GM19468 (cell line): ENCODE measurements around the gene TMEM43.

ENCODE experiments used
- ATAC-seq: cut with Tn5 transposase; IDR thresholded peaks from one replicate; pipeline ENCODE4 v1.9.1; 2021; ENCODE audit warnings: mild to moderate bottlenecking, moderate library complexity, moderate number of reproducible peaks; ENCODE audit not compliant: unreplicated experiment; ENCODE audit errors: extremely low read depth

TMEM43 gene

DNA sequence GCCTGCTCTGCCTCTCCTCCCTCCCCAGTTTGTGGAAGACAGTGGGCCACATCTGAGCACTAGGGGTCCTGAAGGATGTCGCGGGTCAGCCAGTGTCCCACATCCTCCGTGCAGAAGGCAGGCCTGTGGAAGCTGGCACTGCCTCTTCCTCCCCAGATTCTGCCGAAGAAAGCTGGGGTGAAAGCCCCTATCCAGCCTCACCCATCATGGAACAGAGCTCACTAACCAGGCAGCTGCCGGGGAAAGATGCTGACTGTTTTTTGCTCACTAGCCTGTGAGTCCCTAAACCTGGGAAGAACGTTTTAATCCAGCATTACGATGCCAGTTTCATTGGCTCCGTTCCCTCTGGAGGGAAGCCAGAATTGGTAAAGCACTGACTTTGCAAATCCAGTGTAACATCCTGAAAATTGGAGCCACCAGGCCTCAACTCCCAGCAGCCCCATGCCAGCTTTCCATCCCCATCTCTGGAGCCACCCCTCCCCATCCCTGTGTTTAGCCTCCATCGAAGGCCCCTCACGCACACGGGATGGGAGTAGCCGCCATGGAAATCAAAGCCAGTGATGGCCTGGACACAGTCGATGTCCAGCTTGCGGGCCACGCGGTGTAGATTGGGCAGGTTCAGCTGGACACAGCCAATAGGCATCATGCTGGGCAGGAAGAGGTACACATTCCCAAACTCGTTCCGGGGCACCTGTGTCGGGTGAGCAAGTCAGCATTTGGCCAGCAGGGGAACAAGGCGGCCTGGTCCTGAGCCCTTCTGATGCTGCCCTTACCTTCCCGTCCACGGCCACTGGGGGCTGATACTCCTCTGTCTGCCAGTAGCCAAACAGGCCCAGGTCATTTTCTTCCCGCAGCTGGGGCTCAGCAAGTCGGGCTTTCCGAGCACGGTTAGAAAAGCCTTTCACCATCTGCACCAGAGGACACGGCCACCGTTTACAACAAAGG, 23.5 kb downstream of the TMEM43 start:
- no peak for ATAC-seq

DNA sequence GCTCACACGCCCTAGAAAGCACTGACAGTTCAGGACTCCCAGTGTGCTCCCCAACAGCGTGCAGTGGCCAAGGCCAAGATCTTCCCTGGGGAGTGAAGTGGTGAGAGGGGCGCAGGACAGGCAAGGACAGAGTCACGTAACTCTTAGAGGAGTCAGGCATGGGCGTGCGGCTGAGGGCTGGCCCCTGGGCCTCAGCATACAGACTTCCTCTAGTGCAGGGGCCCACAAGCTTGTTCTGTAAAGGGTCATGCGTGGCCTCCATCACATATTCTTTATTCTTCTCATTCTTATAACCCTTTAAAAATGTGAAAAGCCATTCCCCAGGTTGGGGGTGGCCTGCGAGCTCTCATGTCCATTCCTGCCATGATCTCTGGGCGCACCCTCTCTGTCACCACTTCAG, 25.2 kb downstream of the TMEM43 start:
- ATAC-seq: no peak

DNA sequence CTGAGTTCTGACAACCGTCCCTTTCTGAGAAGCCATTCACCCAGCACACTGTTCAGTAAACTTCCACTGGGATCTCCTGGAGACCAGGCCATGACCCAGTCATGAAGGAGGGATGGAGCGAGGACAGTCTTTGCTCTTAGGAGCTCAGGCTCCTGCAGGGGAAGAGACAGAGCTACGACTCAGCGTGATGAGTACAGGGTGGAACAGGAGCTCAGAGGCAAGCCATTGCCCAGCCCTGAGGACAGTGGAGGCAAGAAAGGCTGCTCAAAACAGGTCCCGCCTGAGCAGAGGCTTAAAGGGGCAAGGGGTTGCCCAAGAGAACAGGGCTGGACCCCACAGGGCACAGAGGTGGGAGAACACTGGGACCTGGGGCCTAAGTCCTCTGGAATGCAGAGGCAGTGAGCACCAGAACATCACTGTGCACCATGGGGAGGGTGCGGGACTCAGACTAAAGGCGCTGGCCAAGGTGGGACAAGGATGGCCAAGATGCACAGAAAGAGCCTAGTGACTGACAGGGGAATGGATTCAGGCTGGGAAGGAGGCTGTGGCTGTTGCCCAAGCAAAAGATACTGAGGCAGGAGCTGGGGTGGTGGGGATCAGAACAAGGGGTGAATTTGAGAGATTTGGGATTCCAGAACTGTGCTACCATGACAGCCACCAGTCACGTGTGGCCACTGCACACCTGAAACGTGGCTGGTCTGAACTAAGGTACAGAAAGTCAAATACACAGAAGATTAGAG, 25.8 kb downstream of the TMEM43 start:
- ATAC-seq: no peak

DNA sequence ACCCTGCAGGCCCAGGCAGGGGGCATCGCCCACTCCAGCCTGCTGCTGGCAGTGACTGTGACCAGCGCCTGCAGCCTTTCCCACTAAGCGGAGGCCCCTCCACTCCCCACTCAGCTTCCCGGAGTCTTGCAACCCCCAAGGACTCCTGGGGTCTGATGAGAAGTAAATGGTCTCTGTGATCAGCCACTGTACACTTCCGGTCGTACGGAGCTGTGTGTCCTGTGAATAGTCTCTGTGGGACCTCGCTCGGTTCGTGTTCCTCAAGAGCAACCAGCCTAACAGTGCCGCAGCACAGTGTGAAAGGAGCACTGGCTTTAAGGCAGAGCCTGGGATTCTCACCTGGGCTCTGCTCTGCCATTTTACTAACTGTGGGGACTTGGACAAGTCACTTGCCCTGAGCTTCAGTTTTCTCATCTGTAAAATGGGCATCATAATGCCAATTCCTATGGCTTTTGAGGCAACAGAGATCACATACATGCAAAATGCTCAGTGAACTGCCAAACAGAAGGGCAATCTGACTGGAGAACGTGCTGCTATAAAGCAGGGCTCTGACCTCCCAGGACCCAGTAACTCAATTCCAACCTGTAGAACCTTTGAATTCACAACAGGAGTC, 26.7 kb downstream of the TMEM43 start:
- ATAC-seq: no peak

DNA sequence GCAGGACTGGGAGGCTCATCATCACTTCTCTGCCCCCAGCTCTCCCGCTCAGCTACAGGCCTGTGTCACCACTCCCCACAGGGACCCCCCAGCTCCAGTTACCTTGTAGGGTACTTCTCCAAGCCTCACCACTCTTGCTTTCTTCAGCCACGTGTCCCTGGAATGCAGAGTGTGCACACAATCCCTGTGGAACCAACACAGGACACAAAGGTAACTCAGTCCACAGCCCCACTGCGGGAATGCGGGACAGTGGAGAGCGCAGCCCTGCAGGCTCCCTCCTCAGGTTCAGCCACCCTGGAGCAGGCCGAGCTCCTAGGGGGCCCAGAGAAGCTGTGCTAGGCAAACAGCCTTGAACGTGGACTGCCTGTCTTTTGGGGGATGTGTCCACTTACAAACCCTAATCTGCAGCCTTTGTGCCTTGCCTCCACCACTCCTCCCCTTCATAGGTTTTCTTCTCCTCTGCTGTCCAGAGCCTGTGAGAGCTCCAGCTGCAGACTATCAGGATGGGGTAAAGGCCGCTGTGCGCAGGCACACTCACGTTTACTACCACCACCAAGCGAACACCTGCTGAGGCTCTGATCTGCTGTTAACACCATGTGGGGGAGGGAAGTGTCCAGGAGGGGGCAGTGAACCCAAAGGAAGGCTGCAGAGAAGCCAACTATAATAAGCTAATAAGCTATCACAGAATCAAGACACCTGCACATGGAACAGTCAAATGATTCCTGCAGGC, 27.5 kb downstream of the TMEM43 start:
- no peak for ATAC-seq

DNA sequence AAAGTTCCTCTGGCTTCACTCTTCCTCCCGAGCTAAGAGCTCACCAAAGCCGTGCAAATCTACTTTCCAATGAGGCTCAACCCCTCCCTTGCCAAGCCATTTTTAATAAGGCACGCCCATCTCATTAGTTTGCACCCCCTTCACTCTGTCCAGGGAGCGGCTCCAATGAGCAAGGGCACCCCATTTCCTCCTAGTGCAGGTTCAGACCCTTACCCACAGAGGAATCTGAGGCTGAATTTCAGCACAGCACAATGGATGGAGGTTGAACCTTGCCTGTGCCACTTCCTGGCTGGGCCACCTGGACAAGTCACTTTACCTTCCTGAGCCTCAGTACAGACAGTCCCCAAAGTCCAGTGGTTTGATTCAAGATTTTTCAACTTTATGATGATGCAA, 28.1 kb downstream of the TMEM43 start:
- ATAC-seq: no peak

DNA sequence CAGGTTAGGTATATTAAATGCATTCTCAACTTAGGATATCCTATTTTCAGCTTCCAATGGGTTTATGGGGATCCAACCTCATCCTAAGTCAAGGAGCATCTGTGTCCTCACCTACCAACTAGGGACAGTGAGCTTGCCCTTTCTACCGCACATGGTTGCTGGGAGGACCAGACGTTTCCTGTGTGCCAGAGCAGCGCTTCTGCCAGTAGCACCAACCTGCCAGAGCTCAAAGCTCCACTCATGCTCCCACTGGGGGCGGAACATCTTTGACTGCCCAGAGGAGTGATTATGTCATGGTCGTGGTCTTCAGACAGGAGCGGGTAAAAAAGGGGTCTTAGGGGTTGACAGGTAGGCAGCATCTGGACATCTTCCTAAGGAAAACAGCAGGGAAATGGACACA, 28.8 kb downstream of the TMEM43 start:
- ATAC-seq: no peak

DNA sequence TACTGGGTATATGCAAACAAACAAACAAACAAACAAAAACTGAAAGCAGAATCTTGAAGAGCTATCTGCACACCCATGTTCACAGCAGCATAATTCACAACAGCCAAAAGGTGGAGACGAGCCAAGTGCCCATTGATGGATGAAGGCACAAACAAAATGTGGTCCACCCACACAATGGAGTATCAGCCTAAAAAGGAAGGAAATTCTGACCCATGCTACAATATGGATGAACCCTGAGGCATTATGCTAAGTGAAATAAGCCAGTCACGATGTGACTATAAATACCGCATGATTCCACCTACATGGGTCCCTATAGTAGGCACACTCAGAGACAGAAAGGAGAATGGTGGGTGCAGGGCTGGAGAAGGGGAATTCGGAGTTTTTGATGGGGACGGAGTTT, 29.4 kb downstream of the TMEM43 start:
- ATAC-seq: no peak

DNA sequence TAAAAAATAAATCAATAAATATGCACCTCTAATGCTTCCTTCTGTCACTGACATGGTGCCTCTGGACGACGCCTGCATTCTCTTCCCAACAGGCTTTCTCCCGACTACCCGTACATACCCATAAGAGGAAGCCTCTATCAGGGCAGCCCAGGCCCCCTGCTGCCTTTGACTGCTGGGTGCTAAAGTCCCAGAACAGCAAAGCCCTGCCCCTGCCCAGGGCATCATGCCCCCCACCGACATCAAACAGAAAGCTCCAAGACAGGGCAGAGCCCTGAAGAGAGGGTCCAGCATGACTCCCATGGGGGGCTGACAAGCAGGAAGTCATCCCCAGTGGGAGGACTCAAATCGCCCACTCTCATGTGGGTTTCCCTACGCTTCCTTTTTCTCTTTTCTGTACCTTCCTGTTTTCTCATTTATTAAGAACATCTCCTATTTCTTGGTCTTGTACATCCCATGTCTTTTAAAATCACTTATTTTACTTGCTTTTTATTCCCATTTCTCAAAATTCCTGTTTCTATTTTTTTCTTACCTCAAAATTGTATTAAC, 30.1 kb downstream of the TMEM43 start:
- ATAC-seq: no peak

DNA sequence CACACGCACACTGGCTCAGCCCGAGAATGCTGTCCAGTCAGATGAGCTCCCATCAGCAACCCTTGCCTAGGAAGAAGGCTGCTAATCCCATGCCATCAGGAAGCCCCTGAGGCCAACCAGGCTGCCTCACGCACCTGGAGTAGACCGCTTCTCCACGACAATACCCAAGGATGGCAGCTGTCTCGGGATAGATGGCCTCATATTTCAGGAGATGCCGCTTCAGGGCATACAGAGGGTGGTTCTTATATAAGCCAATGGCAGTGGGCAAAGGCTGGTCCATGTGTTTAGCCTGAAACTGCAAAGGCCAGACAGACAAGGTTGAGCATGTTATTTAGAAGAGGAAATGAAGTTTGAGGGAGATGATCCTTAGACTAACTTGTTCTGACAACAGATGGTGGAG, 31.3 kb downstream of the TMEM43 start:
- ATAC-seq: no peak

DNA sequence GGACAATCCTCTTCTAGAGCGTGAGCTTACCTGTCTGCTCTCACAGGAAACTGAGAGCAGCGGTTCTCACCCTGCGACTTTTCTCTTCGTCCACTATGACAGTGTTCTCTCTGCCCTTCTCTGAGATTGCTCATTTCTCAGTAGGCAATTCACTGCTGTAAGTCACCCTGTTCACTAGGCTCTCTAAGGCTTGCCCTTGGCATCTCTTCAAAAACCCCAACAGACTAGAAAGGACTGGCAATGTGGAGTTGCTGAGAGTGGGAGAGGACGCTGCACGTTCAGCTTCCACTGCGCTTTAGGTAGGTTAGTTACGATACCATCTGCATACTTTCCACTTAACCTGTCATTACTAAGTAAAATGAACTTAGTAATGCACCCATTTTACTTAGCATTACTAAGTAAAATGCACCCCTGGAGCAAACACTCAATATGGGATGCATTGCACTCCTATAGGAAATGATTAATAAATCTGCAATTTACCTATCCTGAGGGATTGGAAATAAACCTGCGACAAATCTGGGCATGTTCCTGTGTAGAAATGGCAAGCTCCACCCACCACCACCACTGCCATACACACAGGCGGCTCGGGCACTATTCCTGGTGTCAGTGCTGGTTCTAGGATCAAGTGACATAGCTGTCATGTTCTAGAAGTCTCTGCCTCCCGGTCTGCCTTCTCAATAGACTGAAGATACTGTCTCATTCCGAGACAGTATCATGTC, 32.1 kb downstream of the TMEM43 start:
- no peak for ATAC-seq

DNA sequence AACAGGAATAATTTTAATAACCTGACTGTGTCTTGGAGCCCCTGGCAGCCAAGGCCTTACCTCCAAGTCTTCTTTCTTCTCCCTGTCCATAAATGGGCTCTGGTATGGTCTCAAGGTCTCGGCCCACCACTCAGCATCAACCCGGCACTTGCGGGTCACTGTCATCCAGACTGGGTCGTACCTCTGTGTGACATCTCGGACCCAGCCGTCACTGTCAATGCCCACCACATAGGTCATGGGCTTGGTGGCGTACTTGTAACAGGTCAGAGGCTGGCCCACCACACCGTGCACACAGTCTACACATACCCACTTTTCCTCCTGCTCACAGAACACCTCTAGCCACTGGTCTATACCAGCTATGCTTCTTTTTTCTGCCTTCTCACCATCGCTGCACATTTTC, 33.1 kb downstream of the TMEM43 start:
- ATAC-seq: no peak

DNA sequence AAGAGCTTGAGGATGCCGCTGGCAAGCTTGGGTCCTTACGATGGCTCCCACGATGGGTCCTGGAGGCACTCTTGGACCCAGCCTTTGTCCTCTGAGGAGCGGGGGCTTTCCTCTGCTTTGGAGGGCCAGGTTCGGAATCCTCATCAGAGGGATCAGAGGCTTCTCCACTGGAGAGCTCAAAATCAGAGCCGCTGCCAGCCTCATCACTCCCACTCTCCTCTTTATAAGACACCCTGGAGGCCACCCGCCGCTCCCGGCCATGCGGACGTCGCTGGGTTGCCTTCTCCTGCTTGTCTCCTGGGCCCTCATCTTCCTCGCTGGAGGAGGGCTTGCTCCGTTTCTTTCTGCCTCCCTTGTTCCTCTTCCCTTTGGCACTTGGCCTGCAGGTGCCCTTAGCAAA, 33.5 kb downstream of the TMEM43 start:
- ATAC-seq: no peak

DNA sequence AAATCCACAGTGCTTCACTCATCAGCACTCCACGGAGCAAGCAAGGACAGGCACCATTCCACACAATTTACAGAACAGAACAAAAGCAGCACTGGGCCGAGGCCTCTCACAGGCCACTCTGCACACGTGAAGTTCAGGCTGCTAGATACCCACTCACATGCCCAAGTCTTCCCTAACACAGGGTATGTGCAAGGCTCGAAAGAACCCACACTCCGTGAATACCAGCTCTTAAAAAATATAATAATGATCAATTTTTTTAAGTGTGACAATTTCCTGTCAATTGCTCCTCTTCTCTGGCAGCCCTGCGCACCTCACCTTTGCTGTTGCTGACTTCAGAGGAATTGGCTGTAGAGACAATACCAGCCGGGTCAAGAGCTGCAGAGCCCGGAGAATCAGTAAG, 34.6 kb downstream of the TMEM43 start:
- ATAC-seq: no peak

DNA sequence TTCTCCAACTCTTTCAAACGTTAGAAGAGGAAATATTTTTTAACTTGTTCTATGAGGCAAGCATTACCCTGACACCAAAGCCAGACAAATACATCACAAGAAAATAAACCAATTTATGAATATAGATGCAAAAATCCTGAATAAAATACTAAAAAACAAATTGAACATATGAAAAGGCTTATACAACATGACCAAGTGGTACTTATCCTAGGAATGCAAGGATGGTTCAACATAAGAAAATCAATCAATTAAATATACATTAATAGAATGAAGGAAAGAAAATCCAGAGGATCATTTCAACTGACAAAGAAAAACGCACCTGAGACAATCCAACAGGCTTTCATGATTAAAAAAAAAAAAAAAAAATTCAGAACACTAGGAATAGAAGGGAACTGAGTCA, 36.4 kb downstream of the TMEM43 start:
- ATAC-seq: no peak

DNA sequence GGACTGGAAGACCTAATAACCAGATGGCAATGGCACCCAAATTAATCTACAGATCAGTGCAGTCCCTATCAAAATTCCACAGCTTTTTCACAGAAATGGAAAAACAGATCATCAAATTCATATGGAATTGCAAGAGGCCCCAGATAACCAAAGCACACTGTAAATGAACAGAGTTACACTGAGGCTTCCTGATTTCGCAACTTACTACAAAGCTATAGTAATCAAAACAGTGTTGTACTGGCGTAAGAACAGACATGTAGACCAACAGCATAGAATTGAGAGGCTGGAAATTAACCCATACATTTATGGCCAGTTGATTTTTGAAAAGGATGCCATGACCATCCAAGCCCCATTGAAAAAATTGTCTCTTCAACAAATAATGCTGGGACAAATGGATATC, 37.3 kb downstream of the TMEM43 start:
- ATAC-seq: no peak

DNA sequence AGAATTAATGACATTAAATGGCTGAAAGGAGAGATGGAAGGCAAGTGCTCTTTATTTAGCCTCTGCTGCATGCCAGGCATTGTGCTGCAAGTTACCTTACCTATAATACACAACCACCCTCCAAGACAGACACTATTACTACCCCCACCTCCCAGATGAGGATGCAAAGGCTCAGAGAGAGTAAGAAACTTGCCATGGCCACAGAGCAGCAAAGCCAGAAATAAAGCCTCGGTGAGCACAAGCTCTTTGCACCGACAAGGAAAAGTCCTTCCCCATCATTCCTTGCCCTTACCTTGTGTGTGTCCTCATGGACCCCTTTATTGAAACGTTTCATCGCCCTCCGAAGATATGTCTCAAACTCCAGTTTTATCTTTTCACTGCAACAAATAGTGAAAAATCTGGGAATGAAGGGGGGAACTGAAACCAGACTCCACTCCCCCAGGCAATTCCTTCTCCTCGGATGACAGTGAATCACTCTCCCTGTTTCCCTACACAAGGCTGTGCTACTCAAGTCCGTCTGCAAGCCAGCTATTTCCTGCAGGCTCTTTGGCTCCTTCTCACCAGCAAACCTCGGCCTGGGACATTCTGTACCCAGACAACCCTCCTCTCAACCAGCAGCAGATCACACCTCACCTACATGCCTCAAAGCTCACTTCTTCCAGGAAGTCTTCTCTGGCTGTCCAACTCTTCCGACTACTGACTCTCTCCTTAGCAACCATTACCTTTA, 42.2 kb downstream of the TMEM43 start:
- ATAC-seq: no peak

DNA sequence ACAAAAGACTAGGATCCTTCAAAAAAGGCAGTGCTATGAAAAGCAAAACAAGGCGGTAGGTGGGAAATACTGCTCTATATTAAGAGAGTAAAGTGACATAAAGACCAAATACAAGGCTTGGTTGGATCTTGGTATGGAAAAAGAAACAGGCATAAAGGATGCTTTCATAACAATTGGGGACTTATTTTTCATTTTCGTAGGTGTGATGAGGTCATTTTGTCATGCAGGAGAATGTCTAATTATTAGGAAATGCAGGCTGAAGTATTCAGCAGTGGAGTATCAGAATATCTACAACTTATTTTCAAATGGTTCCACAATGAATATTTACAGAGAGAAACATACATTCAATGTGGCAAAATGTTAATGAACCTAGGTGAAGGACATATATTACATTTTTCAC, 44.6 kb downstream of the TMEM43 start:
- no peak for ATAC-seq

DNA sequence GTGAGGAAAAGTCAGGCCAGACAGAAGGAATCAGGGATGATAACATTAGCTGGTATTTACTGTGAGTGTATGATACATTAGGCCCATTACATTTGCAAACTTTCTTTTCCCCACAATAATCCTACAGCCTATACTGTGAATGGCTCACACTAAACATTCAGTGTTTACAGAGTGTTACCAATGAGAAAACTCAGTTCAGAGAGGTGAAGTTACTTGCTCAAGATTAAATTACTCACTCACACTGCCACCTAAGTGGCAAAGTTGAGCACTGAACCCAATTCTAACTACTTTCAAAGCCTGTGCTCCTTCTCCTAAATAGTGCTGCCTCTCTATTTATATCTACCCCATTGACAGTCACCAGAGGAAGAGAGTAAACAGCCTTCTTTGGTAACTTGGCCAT, 45.0 kb downstream of the TMEM43 start:
- ATAC-seq: no peak
